DND-41 (cell line): Measurements from ENCODE around the gene PRSS3.
"Not testable (repeated sequence)": the region's sequence is repeated elsewhere in the genome, so short reads cannot be mapped to it uniquely, and the experiment has no call there.

Experiments
- EZH2 ChIP-seq: IDR thresholded peaks from 3 replicates; pipeline ENCODE4 v1.6.1; 2012; ENCODE audit warnings: borderline replicate concordance, low read depth, mild to moderate bottlenecking, moderate library complexity, low read length, inconsistent platforms; ENCODE audit not compliant: severe bottlenecking
- TF ChIP-seq, protein P1 (sequence below): IDR thresholded peaks from 2 replicates; pipeline ENCODE4 v1.5.1; 2012; ENCODE audit warnings: borderline replicate concordance, low read length, moderate library complexity, mild to moderate bottlenecking; ENCODE audit not compliant: poor library complexity, severe bottlenecking; ENCODE audit errors: extremely low read depth

DNA sequence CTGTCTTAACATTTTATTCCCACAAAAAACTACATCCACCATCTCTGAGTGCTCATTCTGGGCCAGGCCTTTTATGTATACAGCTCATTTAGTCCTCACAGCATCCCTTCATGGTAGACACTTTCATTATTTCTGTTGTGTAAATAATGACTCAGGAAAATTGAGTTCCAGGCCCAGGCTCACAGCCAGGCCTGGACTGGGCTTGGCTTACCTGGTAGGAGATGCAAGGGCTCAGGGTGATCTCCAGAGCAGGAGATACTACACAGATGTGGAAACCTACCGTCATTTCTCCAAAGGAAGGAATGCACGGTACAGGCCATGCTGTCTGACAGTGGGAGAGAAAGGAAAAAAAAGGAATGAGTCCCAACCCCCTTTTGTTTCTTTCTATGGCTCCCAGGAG lies 11.8 kb downstream of the PRSS3 start:
- TF ChIP-seq, protein P1, sequence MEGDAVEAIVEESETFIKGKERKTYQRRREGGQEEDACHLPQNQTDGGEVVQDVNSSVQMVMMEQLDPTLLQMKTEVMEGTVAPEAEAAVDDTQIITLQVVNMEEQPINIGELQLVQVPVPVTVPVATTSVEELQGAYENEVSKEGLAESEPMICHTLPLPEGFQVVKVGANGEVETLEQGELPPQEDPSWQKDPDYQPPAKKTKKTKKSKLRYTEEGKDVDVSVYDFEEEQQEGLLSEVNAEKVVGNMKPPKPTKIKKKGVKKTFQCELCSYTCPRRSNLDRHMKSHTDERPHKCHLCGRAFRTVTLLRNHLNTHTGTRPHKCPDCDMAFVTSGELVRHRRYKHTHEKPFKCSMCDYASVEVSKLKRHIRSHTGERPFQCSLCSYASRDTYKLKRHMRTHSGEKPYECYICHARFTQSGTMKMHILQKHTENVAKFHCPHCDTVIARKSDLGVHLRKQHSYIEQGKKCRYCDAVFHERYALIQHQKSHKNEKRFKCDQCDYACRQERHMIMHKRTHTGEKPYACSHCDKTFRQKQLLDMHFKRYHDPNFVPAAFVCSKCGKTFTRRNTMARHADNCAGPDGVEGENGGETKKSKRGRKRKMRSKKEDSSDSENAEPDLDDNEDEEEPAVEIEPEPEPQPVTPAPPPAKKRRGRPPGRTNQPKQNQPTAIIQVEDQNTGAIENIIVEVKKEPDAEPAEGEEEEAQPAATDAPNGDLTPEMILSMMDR, result not testable (repeated sequence)
- not testable (repeated sequence) for TF ChIP-seq EZH2
